Femur (tissue), 1 donor: Measurements from ENCODE around the gene TGOLN2.
A peak's percentile ranks its signal among the peaks of the same experiment; 100 is the strongest.

Experiments
- DNase-seq: peaks from one replicate; pipeline ENCODE4 v3.0.0-alpha.2; 2017

The TGOLN2 gene

DNA sequence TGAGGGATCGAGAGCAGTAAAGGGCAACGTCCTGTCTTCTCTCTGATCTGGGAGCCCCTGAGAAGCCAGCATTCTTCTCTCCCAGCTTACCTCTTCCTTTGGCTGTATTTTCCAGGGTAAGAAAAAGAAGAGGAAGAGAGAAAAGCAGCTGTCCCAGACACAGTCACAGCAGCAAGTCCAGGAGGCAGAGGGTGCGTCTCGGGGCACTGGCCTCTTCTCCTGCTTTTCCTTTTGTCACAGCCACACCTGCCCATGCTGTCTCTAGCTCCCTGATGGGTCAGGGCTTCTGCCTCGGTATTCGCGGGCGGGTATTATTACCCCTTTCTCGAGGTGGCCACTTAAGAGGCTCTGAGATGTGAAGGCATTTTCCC, 20.3 kb downstream of the TGOLN2 start:
- DNase-seq = no peak

- DNase-seq = no peak
Observed at GRCh38 chr2:85303780-85304531, 23.8 kb downstream of the TGOLN2 start.

DNA sequence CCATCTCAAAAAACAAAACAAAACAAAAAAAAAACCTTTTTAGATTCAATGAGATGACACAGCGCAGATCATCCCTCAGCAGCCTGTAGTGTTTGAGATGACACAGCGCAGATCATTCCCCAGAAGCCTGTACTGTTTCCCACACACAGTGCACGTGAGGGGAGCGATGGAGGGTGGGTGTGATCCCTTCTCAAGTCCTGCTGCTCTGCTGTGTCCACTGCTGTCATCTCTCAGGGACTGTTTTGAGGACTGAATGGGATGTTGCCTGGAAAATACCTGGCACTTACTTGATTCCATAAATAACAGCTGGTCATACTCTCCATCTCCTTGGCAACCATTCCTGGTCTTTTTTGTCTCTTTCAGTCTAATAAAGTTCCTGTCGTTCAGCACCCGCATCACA, 25.7 kb downstream of the TGOLN2 start:
- no peak for DNase-seq

DNA sequence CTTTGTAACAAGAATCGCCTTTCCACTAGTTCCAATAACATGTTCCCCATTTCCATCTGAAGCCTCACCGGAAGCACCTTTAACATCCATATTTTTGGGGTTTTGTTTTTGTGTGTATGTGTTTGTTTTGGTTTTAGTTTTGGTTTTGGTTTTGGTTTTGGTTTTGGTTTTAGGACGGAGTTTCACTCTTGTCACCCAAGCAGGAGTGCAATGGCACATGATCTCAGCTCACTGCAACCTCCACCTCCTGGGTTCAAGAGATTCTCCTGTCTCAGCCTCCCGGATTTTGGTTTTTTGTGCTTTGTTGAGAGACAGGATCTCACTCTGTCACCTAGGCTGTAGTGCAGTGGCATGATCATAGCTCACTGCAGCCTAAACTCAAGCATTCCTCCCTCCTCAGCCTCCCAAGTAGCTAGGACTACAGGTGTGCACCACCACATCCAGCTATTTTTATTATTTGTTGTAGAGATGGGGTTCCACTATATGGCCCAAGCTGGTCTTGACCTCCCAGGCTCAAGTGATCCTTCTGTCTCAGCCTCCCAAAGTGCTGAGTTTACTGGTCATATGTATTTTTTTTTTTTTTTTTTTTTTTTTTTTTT, 36.3 kb downstream of the TGOLN2 start:
- DNase-seq = no peak

DNA sequence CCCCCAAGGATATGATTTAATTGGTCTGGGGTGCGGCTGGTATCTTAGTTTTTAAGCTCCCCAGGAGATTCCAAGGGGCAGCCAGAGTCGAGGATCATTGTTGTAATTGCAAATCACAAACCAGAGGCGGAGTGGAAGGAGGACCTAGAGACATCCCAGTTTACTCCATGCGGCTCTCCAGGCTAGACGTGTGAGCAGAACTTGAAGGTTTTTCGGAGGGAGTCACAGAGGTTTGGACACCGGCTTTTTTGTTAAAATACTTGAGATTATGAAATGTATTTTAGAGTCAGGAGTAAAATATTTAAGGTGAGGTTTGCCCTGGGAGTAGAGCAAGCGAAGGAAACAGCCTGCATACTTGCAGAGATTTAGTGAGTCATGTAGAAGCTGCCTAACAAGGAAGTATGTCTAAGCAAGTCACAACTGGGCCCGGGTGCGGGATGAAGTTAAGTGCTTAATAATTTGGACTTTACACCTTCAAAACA, 39.5 kb downstream of the TGOLN2 start:
- no peak for DNase-seq

- no peak for DNase-seq
Observed at GRCh38 chr2:85287721-85288120, 40.1 kb downstream of the TGOLN2 start.

DNA sequence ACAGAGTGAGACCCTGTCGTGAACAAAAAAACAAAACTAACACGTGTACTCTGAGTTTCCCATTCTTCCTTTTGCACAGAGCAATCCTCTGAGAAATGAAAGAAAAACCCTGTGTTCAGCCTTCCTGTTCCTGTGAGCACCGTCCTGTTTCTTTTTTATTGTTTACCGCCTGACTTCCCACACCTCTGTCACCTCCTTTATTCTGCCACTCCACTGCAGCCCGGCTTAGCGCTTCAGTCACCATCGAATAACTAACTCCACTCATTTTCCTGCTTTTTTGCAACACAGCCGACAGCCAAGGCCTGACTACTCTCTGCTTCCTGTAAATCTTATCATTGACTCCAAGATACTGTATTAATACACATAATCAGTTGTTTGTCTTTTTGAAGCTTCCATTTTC, 40.9 kb downstream of the TGOLN2 start:
- DNase-seq = no peak

DNA sequence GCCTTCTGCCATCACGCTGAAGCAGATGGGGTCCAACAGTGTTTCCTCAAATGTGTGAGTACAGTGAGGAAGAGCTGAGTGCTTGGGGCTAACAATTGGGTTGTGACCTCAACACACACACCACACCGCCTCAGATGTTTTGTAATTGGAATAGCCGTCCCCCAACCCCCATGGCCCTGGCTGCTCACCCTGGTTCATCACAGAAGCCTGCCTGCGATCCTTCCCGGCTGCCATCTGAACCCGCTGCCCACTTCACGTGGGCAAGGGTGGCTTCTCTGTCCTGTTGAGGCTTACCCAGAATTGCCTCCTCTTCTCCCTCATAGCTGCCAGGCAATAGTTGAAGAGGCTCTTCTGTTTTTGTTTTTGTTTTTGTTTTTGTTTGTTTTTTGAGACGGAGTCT, 44.1 kb downstream of the TGOLN2 start:
- no peak for DNase-seq

DNA sequence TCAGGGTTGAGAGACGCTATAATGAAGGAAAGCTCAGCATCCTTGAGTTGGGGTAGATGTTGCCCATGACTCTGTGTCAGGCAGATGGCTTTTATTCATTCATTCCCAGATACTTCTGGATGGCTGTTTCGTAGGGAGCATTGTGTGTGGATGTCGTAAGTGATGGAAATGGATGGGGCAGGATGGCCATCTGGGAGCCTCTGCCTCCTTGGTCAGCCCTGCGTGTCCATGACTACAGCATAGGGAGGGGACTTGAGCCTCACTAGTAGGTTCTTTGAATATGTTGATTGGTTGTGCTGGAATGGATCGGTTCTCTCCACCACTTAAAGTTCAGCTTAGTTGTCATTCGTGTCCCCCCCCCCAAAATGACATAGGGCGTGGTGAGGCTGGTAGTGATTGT, 44.9 kb downstream of the TGOLN2 start:
- DNase-seq = no peak

GRCh38 chr2:85281553-85281952, 46.2 kb downstream of the TGOLN2 start:
- no peak for DNase-seq

- DNase-seq = no peak
Observed at GRCh38 chr2:85278361-85278760, 49.4 kb downstream of the TGOLN2 start.

GRCh38 chr2:85277416-85278158, 50.2 kb downstream of the TGOLN2 start:
- DNase-seq = peak; percentile 90

DNA sequence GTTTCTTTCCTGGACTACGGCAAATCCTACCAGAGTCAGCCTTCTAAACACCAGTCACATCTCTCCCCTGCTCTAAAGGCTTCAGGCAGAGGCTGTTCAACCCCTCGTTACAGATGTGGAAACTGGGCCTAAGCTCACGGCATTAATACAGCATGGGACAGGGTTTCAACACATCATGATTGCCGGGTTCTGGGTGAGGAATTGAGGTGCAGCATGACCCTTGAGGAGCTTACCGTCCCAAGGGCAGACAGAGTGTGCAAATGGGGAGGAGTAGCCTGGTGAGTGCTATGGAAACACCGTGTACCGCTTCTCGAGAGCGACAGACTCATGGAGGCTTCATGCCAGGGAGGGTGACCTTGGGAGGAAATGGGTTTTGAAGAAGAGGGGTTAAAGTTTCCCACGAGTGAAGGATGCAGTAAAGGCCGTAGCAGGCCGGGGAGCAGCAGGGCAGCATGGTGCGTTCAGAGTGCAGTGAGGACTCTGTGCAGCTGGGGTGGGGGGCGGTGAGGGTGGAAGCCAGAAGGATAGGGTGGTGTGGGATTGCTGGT, 51.1 kb downstream of the TGOLN2 start:
- no peak for DNase-seq

DNA sequence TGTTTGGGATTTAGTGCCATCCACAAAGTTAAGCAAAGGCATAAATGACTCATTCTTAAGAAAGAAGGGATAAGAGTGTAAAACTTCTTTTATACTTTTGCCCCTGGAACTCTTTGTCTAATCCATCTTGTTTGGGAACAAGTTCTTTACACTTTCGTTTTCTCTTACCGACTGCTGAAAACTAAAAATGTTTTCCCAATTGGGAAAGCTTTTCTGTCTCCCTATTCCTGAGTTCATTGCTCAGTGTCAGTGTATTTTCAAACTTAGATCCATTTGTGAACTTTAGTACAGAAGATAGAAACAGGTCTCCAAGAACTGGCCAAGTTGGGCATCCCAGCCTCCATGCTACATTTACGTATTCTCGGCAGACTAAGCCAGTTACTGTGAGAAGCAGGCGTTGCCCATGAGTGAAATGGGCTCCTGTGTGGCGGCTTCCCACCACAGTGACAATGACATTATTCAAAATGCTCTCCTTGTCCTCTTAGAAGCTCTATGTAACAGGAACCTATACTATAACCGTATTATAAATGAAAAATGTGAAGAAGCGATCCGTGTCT, 51.7 kb downstream of the TGOLN2 start:
- DNase-seq = no peak

- DNase-seq = peak; percentile 49
Observed at GRCh38 chr2:85273738-85274731, 53.8 kb downstream of the TGOLN2 start.

GRCh38 chr2:85272357-85272756, 55.4 kb downstream of the TGOLN2 start:
- no peak for DNase-seq

- no peak for DNase-seq
Observed at GRCh38 chr2:85269959-85270358, 57.8 kb downstream of the TGOLN2 start.
